ENCODE data around the gene GRIA2.

GRCh38 chr4:157290622-157291021, 70.1 kb downstream of the GRIA2 start:
- TF ChIP-seq CTCF (conservative IDR thresholded peaks at IDR 0.05), result no peak
- no peak for TF ChIP-seq EZH2 (IDR thresholded peaks at IDR 0.05; ENCODE audit: low read depth)
